ENCODE results near the gene MAPK8IP2.
"Not testable (repeated sequence)": the region's sequence is repeated elsewhere in the genome, so short reads cannot be mapped to it uniquely, and the experiment has no call there.

Gene MAPK8IP2

GRCh38 chr22:50633771-50634170, 33.2 kb downstream of the MAPK8IP2 start:
- H3K4me2 ChIP-seq (ENCODE audit: low read length): no peak overlapping the region
- no peaks in the 10 kb centered on the region for H3K36me3 ChIP-seq (ENCODE audit: insufficient read depth, low read length)
- no peak overlapping the region for H3K9ac ChIP-seq (ENCODE audit: low read depth, low read length)
- H3K4me1 ChIP-seq (ENCODE audit: control insufficient read depth, insufficient read depth, low read length): peaks cover 1% of the 10 kb centered on the region
- H3K27me3 ChIP-seq (ENCODE audit: control insufficient read depth, insufficient read depth, low read length): peaks cover 3% of the 10 kb centered on the region
- H3K4me3 ChIP-seq (ENCODE audit: low read length): no peak overlapping the region
- H3K9me3 ChIP-seq (replicated peaks; ENCODE audit: low read length): no peaks in the 10 kb centered on the region

- H3K36me3 ChIP-seq (ENCODE audit: insufficient read depth, low read length): no peaks in the 10 kb centered on the region
- no peak overlapping the region for H3K4me2 ChIP-seq (ENCODE audit: low read length)
- H3K27me3 ChIP-seq (ENCODE audit: control insufficient read depth, insufficient read depth, low read length): peaks cover 3% of the 10 kb centered on the region
- H3K9me3 ChIP-seq (replicated peaks; ENCODE audit: low read length): no peaks in the 10 kb centered on the region
- H3K4me1 ChIP-seq (ENCODE audit: control insufficient read depth, insufficient read depth, low read length): no peaks in the 10 kb centered on the region
- H3K9ac ChIP-seq (ENCODE audit: low read depth, low read length): no peak overlapping the region
- no peak overlapping the region for H3K4me3 ChIP-seq (ENCODE audit: low read length)
These were observed 35.0 kb downstream of the MAPK8IP2 start for GRCh38 chr22:50635591-50635990.

- not testable (repeated sequence) for H3K4me3 ChIP-seq (ENCODE audit: low read length); H3K4me2 ChIP-seq (ENCODE audit: low read length); H3K36me3 ChIP-seq (ENCODE audit: insufficient read depth, low read length); H3K9me3 ChIP-seq (replicated peaks; ENCODE audit: low read length); H3K9ac ChIP-seq (ENCODE audit: low read depth, low read length)
- Histone ChIP-seq H3K4me1 (ENCODE audit: control insufficient read depth, insufficient read depth, low read length) (peaks cover 13% of the 10 kb centered on the region), H3K27me3 (ENCODE audit: control insufficient read depth, insufficient read depth, low read length) (peaks cover 26% of the 10 kb centered on the region)
These were observed 39.7 kb downstream of the MAPK8IP2 start for GRCh38 chr22:50640296-50640695.

GRCh38 chr22:50640857-50641647, 40.5 kb downstream of the MAPK8IP2 start:
- Histone ChIP-seq H3K36me3 (ENCODE audit: insufficient read depth, low read length) (no peaks in the 10 kb centered on the region), H3K27me3 (ENCODE audit: control insufficient read depth, insufficient read depth, low read length) (peaks cover 30% of the 10 kb centered on the region), H3K4me3 (ENCODE audit: low read length) (no peak overlapping the region), H3K4me2 (ENCODE audit: low read length) (peak overlapping the region; percentile 43), H3K9me3 (replicated peaks; ENCODE audit: low read length) (no peaks in the 10 kb centered on the region), H3K4me1 (ENCODE audit: control insufficient read depth, insufficient read depth, low read length) (peaks cover 13% of the 10 kb centered on the region), H3K9ac (ENCODE audit: low read depth, low read length) (no peak overlapping the region)

- H3K9ac ChIP-seq (ENCODE audit: low read depth, low read length): no peak overlapping the region
- no peak overlapping the region for H3K4me3 ChIP-seq (ENCODE audit: low read length)
- peaks cover 30% of the 10 kb centered on the region for H3K27me3 ChIP-seq (ENCODE audit: control insufficient read depth, insufficient read depth, low read length)
These were observed 41.4 kb downstream of the MAPK8IP2 start for GRCh38 chr22:50641696-50642607.

GRCh38 chr22:50643021-50643820, 42.6 kb downstream of the MAPK8IP2 start:
- H3K36me3 ChIP-seq (ENCODE audit: insufficient read depth, low read length); H3K9ac ChIP-seq (ENCODE audit: low read depth, low read length); H3K4me3 ChIP-seq (ENCODE audit: low read length); H3K9me3 ChIP-seq (replicated peaks; ENCODE audit: low read length); H3K4me2 ChIP-seq (ENCODE audit: low read length): not testable (repeated sequence)
- peaks cover 30% of the 10 kb centered on the region for H3K27me3 ChIP-seq (ENCODE audit: control insufficient read depth, insufficient read depth, low read length)
- H3K4me1 ChIP-seq (ENCODE audit: control insufficient read depth, insufficient read depth, low read length): peaks cover 13% of the 10 kb centered on the region

More at GRCh38 chr22:50641696-50642607, 41.4 kb downstream of the MAPK8IP2 start:
- H3K4me2 ChIP-seq (ENCODE audit: low read length): peak overlapping the region; percentile 43
- H3K36me3 ChIP-seq (ENCODE audit: insufficient read depth, low read length): no peaks in the 10 kb centered on the region
- no peaks in the 10 kb centered on the region for H3K9me3 ChIP-seq (replicated peaks; ENCODE audit: low read length)
- peaks cover 13% of the 10 kb centered on the region for H3K4me1 ChIP-seq (ENCODE audit: control insufficient read depth, insufficient read depth, low read length)

GRCh38 chr22:50643821-50644101, 43.2 kb downstream of the MAPK8IP2 start:
- H3K4me3 ChIP-seq (ENCODE audit: low read length); H3K36me3 ChIP-seq (ENCODE audit: insufficient read depth, low read length); H3K9ac ChIP-seq (ENCODE audit: low read depth, low read length); H3K9me3 ChIP-seq (replicated peaks; ENCODE audit: low read length); H3K4me2 ChIP-seq (ENCODE audit: low read length): not testable (repeated sequence)
- Histone ChIP-seq H3K4me1 (ENCODE audit: control insufficient read depth, insufficient read depth, low read length) (peaks cover 13% of the 10 kb centered on the region), H3K27me3 (ENCODE audit: control insufficient read depth, insufficient read depth, low read length) (peaks cover 30% of the 10 kb centered on the region)

- no peaks in the 10 kb centered on the region for H3K27me3 ChIP-seq (ENCODE audit: control insufficient read depth, insufficient read depth, low read length)
- H3K9ac ChIP-seq (ENCODE audit: low read depth, low read length): no peak overlapping the region
- no peaks in the 10 kb centered on the region for H3K9me3 ChIP-seq (replicated peaks; ENCODE audit: low read length)
- peaks cover 18% of the 10 kb centered on the region for H3K4me1 ChIP-seq (ENCODE audit: control insufficient read depth, insufficient read depth, low read length)
- no peak overlapping the region for H3K4me3 ChIP-seq (ENCODE audit: low read length)
- H3K4me2 ChIP-seq (ENCODE audit: low read length): no peak overlapping the region
- no peaks in the 10 kb centered on the region for H3K36me3 ChIP-seq (ENCODE audit: insufficient read depth, low read length)
These were observed 52.7 kb downstream of the MAPK8IP2 start for GRCh38 chr22:50653256-50653655.

- not testable (repeated sequence) for H3K9ac ChIP-seq (ENCODE audit: low read depth, low read length); H3K9me3 ChIP-seq (replicated peaks; ENCODE audit: low read length); H3K4me2 ChIP-seq (ENCODE audit: low read length); H3K4me3 ChIP-seq (ENCODE audit: low read length); H3K27me3 ChIP-seq (ENCODE audit: control insufficient read depth, insufficient read depth, low read length); H3K36me3 ChIP-seq (ENCODE audit: insufficient read depth, low read length)
- peaks cover 18% of the 10 kb centered on the region for H3K4me1 ChIP-seq (ENCODE audit: control insufficient read depth, insufficient read depth, low read length)
These were observed 54.1 kb downstream of the MAPK8IP2 start for GRCh38 chr22:50654664-50655063.

GRCh38 chr22:50656122-50657070, 55.8 kb downstream of the MAPK8IP2 start:
- peaks cover 18% of the 10 kb centered on the region for H3K4me1 ChIP-seq (ENCODE audit: control insufficient read depth, insufficient read depth, low read length)
- peak overlapping the region; percentile 31 for H3K4me3 ChIP-seq (ENCODE audit: low read length)
- H3K27me3 ChIP-seq (ENCODE audit: control insufficient read depth, insufficient read depth, low read length): no peaks in the 10 kb centered on the region
- H3K36me3 ChIP-seq (ENCODE audit: insufficient read depth, low read length): no peaks in the 10 kb centered on the region
- H3K9ac ChIP-seq (ENCODE audit: low read depth, low read length): peak overlapping the region; percentile 33
- peak overlapping the region; percentile 69 for H3K4me2 ChIP-seq (ENCODE audit: low read length)
- no peaks in the 10 kb centered on the region for H3K9me3 ChIP-seq (replicated peaks; ENCODE audit: low read length)
